Testis (tissue), 2 donors: ENCODE data around the gene SH2B3.
"Not testable (repeated sequence)": the region's sequence is repeated elsewhere in the genome, so short reads cannot be mapped to it uniquely, and the experiment has no call there.

Source experiments
- CTCF ChIP-seq, 3 experiments: fragments of 450-650 bp in 2 of 3; fragments of 200-600 bp in 1 of 3; sonication (generic) in 1 of 3; IDR thresholded peaks; one replicate each; pipeline ENCODE4 v1.5.1; 2016 to 2019; ENCODE audit warnings: antibody characterized with exemption in 3 of 3, mild to moderate bottlenecking in 2 of 3, moderate library complexity in 1 of 3
- POLR2A ChIP-seq: fragments of 450-650 bp; IDR thresholded peaks from one replicate; pipeline ENCODE4 v1.6.1; 2017; ENCODE audit warnings: antibody characterized with exemption, mild to moderate bottlenecking, moderate library complexity

- TF ChIP-seq CTCF (IDR thresholded peaks at IDR 0.05); POLR2A: not testable (repeated sequence)
Measured at GRCh38 chr12:111396271-111396670, 9.5 kb upstream of the SH2B3 start.
